MM.1S (cell line): ENCODE results near the gene LINGO3.

Source experiments
- EZH2 ChIP-seq: fragments of 300-600 bp; sonication (generic); optimal IDR thresholded peaks from 2 replicates; pipeline ENCODE3; 2017; ENCODE audit warnings: low read depth, mild to moderate bottlenecking, antibody characterized with exemption, low read length, mixed read lengths
- EZH2phosphoT487 ChIP-seq: fragments of 300-600 bp; sonication (generic); IDR thresholded peaks from 2 replicates; pipeline ENCODE4 v1.6.1; 2018; ENCODE audit warnings: antibody characterized with exemption, low read length
- TF ChIP-seq, protein P1 (sequence below): fragments of 300-600 bp; sonication (generic); IDR thresholded peaks from 2 replicates; pipeline ENCODE4 v1.5.1; 2016; ENCODE audit warnings: antibody characterized with exemption, low read length, mixed read lengths

DNA sequence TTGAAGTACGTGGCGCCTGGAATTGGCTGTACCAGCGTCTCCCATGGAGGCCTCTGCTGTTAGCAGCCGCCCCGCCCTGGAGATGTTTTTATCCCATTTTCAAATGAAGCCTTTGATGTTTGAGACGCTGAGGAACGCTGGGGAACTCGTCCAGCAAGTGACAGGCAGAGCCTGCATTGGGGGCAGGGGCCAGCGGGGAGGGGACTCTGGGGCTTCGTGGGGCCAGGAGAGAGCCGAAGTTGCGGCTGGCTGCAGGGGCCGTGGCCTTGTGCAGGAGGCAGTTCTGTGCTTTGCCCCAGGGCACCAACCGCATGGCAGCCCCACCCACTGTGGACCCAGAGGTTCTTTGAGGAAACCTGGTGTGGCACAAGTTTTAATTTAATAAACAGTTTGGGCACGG lies 34.0 kb upstream of the LINGO3 start:
- TF ChIP-seq, protein P1, sequence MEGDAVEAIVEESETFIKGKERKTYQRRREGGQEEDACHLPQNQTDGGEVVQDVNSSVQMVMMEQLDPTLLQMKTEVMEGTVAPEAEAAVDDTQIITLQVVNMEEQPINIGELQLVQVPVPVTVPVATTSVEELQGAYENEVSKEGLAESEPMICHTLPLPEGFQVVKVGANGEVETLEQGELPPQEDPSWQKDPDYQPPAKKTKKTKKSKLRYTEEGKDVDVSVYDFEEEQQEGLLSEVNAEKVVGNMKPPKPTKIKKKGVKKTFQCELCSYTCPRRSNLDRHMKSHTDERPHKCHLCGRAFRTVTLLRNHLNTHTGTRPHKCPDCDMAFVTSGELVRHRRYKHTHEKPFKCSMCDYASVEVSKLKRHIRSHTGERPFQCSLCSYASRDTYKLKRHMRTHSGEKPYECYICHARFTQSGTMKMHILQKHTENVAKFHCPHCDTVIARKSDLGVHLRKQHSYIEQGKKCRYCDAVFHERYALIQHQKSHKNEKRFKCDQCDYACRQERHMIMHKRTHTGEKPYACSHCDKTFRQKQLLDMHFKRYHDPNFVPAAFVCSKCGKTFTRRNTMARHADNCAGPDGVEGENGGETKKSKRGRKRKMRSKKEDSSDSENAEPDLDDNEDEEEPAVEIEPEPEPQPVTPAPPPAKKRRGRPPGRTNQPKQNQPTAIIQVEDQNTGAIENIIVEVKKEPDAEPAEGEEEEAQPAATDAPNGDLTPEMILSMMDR, result no peak
- TF ChIP-seq EZH2 (no peak), EZH2phosphoT487 (no peak)
